Stimulated activated CD4-positive, alpha-beta T cell treated with anti-CD3 and anti-CD28 coated beads, Interleukin-1b, Interleukin-23, amount 100 ng/mL, for 4 hours (primary cell): ENCODE measurements around the gene PRKCE.
"Not testable (repeated sequence)": the region's sequence is repeated elsewhere in the genome, so short reads cannot be mapped to it uniquely, and the experiment has no call there.

Experiments used
- DNase-seq, 2 donors: peaks; one replicate each; pipeline ENCODE4 v3.0.0-alpha.2; 2020; ENCODE audit warnings: low read depth in 2 of 2

Gene PRKCE

DNA sequence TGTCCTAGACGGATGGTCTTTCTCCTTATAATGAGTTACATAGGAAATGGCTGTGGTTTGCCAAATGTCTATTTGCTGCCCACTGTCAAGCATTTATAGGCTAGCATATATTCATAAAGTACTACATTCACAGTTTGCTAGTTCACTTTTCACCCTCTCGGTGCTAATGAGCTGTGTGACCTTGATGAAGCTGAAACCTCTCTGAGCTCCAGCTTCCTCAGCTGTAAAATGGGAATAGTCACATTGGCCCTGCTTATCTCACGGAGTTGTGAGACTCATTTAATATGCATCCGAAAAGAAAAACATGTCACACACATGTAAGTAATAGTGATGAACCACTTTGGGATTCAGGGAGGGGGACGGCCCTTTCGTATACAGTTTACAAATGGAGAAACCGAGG is 17.0 kb downstream of the PRKCE start:
- no peak for DNase-seq

DNA sequence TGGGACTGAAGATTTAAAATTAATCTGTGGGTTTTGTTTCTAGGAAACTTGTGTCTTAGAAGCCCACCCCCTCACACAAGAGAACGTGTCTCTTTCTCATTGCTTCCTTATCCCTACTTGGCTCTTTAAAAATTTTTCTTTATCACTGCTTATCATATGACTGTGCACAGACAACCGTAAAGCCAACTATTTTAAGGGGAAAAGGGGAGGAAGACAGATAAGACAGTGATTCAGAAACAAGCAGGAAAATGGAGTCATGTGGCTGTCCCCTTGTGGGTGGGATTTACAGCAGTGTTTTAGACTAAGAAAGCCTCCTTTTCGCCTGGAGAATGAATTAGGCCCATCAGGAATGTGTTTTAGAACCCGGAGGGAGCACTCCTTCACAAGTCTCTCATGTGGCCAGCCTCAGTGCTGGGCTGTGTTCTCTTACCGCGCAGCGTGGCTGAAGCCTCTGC is 17.6 kb downstream of the PRKCE start:
- DNase-seq, result no peak

DNA sequence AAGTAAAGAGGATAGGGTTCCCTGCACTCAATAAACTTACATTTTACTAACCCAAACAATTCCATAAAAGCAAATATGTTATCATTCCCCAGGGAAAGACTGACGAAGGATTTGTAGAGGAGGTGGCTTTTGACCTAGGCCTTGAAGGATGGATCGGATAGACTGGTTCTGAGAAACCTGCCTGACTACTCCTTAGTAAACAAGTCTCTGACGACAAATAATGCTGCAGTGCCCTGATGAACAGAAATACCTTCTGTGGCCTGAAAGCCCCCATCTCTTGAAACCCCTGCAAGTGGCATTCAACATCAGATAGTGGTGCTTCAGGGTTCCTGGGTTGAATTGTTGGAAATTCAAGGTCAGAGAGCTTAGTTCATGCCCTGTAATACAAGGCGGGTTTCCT is 19.2 kb downstream of the PRKCE start:
- no peak for DNase-seq

DNA sequence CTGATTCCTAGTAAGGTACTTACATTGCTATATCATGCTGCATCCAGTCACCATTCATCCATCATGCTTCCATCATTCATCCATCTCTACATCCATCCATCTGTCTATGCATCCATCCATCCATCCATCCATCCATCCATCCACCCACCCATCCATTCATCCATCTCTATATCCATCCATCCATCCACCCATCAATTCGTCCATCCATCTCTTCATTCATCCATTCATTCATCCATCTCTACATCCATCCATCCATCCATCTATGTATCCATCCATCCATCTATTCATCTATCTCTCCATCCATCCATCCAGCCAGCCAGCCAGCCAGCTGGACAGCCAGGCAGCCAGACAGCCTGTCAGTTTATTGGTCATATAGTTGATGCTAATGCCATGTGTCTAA is 20.7 kb downstream of the PRKCE start:
- DNase-seq, result no peak

DNA sequence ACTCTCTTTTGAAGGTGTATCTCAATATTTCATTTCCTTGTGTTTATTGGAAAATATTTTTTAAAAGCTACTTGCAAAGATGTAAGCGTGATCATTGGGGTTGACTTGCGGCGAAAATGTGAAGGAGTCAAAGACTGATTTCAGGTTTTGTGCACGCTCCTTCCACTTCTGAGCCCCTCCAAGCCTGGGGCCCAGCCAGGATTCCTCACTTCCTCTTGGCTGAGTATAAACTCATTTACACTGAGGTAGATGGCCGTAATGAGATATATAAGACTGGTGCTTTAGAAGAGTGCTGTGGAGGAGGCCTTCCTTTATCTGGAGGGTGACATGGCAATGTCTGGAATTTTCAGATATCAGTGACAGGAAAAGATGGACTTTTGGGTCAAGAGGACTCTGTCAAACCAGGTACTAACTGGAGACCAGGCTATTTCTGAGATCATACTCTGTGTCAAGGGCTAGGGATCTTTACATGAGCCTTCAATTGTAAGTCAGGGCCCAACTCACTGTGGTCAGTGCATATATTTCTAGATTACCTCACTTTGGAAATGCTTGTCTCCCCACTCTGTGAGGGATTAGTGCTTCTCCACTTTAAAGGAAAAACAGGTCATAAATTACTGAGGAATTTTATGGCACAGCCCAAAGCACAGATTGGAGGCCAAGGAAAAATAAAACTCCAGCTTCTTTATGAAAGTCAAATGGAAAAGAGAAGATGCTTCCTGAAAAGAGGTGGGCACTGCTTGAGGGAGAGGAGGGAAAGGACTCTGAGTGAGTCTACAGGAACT is 22.8 kb downstream of the PRKCE start:
- no peak for DNase-seq

GRCh38 chr2:45675263-45675812 is 23.9 kb downstream of the PRKCE start:
- DNase-seq, result no peak

DNA sequence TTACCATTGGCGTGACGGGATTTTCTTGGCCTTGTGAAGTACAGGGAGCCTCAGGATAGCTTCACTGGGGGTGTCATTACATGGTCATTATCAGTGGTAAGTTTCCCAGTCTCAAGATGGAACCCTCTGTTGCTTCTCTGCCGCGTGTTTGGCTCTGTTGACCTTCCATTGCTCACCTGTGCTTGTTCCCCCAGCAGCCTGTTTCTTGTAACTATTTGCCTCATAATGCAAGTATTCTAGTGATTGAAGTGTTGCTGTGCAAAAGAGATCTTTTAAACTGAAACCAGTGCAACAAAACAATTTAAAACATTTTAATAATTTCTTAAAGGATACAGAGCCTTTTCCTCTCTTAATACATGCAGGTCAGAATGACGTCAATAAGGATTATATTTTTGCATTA is 24.6 kb downstream of the PRKCE start:
- DNase-seq, result no peak

GRCh38 chr2:45678791-45679348 is 27.4 kb downstream of the PRKCE start:
- no peak for DNase-seq

GRCh38 chr2:45680351-45680967 is 29.0 kb downstream of the PRKCE start:
- DNase-seq, result no peak

DNA sequence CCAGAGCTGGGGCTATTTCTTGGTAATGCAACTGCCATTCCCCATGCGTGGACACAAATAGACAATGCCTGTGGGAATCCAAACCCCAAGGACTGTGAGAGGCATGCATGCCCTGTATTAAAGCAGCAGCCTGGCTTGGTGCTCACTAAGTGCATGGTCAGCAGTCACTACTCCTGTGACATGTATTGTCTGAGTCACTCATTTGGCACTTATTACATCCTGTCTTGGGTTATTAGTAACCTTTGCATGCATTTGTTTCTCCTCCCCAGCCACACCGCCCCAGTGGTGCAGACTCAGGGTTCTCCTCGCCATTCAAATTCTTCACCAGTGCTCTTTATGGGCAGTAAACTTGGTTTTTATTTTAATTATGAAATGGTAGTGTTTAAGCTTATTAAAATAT is 30.2 kb downstream of the PRKCE start:
- DNase-seq, result no peak

DNA sequence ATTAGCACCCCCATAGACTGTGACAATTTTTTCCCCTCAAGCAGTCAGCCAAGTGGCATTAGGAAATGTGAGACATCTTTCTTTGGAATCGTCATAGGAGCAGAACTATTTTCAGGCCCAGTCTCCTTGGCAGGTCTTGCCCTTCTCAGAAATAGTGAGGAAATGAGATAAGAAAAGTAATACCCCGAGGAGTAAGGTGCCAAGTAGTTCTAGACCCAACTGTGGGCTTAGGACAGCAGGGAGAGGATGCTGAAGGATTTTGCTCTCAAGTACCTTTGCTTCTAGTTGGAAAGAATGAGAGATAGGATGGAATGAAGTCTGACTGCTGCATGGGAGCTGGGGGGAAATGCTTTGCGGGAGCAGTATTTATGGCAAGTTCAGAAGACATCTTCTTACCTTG is 31.8 kb downstream of the PRKCE start:
- no peak for DNase-seq

DNA sequence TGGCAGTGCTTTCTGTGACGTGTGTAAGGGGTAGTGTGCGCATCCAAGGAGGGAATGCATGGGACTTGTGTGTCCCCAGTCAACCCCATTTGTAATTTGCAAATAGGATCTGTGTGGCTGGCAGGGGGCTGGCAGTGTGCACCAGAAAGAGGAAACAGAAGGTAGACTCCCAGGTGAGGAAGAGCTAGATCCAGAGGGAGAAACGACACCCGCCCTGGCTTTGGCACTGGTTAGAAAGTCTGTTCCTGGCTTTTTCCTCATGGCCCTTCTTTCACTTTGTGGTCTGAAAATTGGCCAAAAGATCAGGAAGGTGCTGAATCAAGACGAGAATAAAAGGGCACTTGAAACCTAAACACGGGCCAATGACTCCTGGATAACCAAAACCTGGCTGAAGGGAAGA is 33.3 kb downstream of the PRKCE start:
- no peak for DNase-seq

GRCh38 chr2:45685260-45685659 is 33.8 kb downstream of the PRKCE start:
- no peak for DNase-seq

DNA sequence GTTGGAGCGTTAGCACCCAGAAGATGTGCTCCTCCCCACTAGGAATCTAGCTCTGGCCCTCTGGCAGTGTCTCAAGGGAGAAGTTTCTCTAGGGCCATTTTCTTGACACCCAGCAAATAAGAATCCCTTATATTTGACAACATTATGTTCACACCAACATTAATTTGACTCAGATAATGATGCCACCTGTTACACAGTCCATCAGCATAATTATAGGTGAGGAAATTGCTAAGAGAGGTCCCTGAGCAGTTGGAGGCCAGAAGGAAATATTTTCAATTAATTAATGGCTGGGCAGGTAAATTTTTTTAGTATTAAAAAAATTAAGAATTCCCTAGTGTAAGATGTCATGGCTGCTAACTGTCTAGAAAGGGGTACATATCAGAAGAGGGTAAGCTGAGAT is 36.5 kb downstream of the PRKCE start:
- DNase-seq, result no peak

GRCh38 chr2:45688479-45689298 is 37.2 kb downstream of the PRKCE start:
- DNase-seq, result no peak

DNA sequence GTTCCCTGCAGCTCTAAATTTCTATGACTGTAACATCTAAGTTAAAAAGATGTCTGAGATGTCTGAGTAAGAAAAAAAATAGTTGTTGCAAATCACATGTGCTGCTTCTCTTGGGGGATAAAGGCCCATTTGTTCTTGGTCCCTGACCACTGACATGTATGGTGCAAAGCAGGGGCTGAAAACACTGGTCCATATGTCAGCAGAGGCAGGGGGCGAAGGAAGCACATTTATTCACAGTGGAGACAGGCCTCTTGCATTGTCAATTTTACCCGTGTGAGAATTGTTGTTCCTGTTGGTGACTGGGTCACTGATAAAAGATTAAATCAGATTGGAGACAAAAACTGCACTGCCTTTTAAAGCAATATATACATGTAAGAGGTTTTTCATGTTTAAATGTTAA is 38.8 kb downstream of the PRKCE start:
- no peak for DNase-seq

DNA sequence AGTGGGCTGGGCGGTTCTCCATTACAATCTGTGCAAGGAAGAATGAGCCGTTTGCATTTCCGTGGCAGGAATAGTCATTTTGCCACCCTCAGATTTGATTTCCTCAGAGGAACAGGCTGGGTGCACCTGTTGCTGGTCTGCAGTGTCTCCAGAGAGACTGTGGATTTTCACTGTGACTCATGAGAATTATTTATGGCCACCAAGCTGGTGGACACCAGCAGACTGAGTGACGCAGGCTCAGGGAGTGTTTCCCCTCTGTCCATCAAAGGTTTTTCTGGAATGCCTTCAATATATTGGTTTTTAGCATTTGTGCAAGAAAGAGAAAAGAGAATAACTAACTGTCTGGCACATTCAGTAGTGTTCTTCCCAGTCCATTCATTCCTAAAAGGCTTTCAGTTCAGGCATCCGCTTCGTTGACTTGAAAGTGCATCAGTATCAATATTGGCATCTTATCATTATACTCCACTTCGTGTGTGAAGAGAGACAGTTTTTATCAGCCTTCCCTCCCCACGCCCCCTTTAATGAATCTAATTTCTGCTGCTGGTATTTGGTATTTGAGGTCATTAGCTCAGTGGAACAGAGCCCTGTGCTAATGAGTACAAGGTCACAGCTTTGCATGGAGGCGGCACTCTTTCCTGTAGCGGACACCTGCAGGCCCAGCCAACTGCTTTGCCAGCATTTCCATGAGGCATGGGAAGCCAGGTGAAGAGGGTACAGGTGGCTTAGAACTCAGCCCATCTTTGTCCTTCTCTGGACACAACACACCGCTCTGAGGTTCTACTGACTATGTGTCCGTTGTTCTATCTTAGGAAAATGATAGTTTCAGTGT is 39.9 kb downstream of the PRKCE start:
- DNase-seq, result no peak

GRCh38 chr2:45692566-45692965 is 41.1 kb downstream of the PRKCE start:
- no peak for DNase-seq

- DNase-seq, result not testable (repeated sequence)
Observed at GRCh38 chr2:45695480-45696007, 44.1 kb downstream of the PRKCE start.

DNA sequence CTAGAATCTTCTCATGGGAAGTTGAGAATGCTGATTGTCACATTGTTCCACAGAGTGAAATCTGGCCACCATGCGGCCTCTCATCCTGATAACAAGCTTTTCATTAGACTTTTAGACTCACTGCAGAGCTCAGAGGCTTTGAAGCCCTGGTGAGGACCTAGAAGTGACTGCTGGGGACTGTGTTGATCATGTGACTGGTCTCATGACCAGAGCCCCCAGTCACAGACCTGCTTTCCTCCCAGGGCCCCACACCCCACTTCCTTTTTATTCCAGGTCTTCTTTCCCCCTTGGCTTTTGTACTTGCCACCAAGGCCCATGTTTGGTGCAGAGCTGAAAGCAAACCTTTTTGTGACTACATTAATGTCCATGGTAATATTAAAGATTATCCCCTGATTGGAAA is 45.2 kb downstream of the PRKCE start:
- DNase-seq, result no peak

- no peak for DNase-seq
Observed at GRCh38 chr2:45697190-45697589, 45.7 kb downstream of the PRKCE start.
